ENCODE data around the gene INSM1.

The INSM1 gene

GRCh38 chr20:20329564-20329963 lies 38.3 kb upstream of the INSM1 start:
- TF ChIP-seq CTCF (IDR thresholded peaks at IDR 0.05; ENCODE audit: low read depth, low read length) = no peak
- H3K4me3 ChIP-seq (ENCODE audit: low read depth, low read length) = no peak overlapping the region

DNA sequence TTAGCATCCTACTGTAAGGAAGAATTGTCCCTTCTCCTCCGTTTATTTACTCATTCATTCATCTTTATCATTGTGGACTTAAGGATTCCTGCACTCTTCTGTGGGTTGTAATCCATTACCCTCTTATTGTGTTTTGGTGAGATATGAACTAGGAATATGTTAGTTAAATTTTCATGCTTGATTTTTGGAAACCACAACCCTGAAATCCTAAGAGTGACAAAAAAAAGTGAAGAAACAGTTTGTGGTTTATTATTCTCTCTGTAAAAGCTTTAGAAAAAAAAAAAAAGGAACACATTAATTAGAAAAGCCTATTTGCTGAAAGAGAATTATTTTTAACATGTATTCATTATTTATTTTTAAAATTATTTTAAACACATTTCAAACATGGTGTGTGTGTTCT lies 36.7 kb upstream of the INSM1 start:
- no peak for TF ChIP-seq CTCF (IDR thresholded peaks at IDR 0.05; ENCODE audit: low read depth, low read length)
- H3K4me3 ChIP-seq (ENCODE audit: low read depth, low read length) = no peak overlapping the region

- TF ChIP-seq CTCF (IDR thresholded peaks at IDR 0.05; ENCODE audit: low read depth, low read length) = no peak
- H3K4me3 ChIP-seq (ENCODE audit: low read depth, low read length) = no peak overlapping the region
Measured at GRCh38 chr20:20331817-20332216, 36.1 kb upstream of the INSM1 start.

GRCh38 chr20:20333866-20334265 lies 34.0 kb upstream of the INSM1 start:
- H3K4me3 ChIP-seq (ENCODE audit: low read depth, low read length) = no peak overlapping the region
- no peak for TF ChIP-seq CTCF (IDR thresholded peaks at IDR 0.05; ENCODE audit: low read depth, low read length)

GRCh38 chr20:20334489-20334888 lies 33.4 kb upstream of the INSM1 start:
- TF ChIP-seq CTCF (IDR thresholded peaks at IDR 0.05; ENCODE audit: low read depth, low read length) = no peak
- no peak overlapping the region for H3K4me3 ChIP-seq (ENCODE audit: low read depth, low read length)

DNA sequence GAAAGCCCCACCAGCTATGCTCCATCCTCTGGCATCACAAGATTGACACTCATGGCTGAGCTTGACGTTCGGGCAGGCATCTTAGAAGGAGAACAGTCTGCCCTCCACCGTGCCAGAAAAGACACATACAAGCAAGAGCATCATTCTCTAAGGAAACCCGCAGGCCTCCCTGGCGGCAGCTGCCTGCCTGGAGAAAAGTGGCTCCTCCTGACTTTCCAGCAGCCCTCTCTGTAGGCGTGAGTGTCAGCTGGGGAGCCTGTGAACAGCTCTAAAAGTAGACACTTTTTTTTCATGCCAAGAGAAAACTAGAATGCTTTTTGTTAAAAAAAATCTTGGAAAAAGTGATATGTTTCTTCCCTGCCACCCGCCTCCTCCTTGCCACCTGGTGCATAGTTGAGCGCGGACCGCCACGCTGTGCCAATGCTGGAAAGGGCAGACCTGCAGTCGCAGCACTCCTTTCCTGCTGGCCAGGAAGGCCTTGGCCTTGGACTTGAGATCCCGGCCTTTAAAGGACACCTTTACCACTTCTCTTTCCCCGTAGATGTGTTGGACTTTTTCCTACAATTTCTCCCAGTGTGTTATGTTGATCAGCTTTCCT lies 29.7 kb upstream of the INSM1 start:
- no peak overlapping the region for H3K4me3 ChIP-seq (ENCODE audit: low read depth, low read length)
- no peak for TF ChIP-seq CTCF (IDR thresholded peaks at IDR 0.05; ENCODE audit: low read depth, low read length)

GRCh38 chr20:20340443-20340842 lies 27.5 kb upstream of the INSM1 start:
- TF ChIP-seq CTCF (IDR thresholded peaks at IDR 0.05; ENCODE audit: low read depth, low read length) = no peak
- H3K4me3 ChIP-seq (ENCODE audit: low read depth, low read length) = no peak overlapping the region

Measured in WI38 (cell line).